Measurements from ENCODE around the gene FUT4. TPM values are rescaled to one million over a fixed set of nuclear protein-coding genes. Genes with fewer than 3 reads are reported as not detected.

The FUT4 gene
- total and polyA plus RNA-seq, 10 of the 15 experiments (the other 5 are each of a cell fraction or from before 2014, with no cell fraction given), result 0.68 to 9.1 (median 2.3) TPM

- TF ChIP-seq SMARCA5 (IDR thresholded peaks at IDR 0.05), result no peak; the same call in none of the 2 replicates
- TF ChIP-seq LARP7 (IDR thresholded peaks at IDR 0.05), result peak; percentile 96
- TF ChIP-seq ELK1 (IDR thresholded peaks at IDR 0.05; ENCODE audit: low read depth, low read length), result 0 out of 2 replicates have a peak, but pooled peaks have one; percentile 31
- TF ChIP-seq PKNOX1 (IDR thresholded peaks at IDR 0.05), result no peak
- no peak for TF ChIP-seq ZNF274 (IDR thresholded peaks at IDR 0.05; ENCODE audit: insufficient read depth, insufficient read length)
- no peak for TF ChIP-seq SUZ12 (IDR thresholded peaks at IDR 0.05; ENCODE audit: unreplicated experiment)
- TF ChIP-seq ZNF687 (IDR thresholded peaks at IDR 0.05), result peak; percentile 40
- TF ChIP-seq TARDBP (IDR thresholded peaks at IDR 0.05; ENCODE audit: borderline replicate concordance), result no peak
- TF ChIP-seq BHLHE40 (IDR thresholded peaks at IDR 0.05; ENCODE audit: borderline replicate concordance in 1 of 2, low read depth in 2 of 2, low read length in 1 of 2), result peak; percentile 92 to 97
- no peak for TF ChIP-seq SIX5 (IDR thresholded peaks at IDR 0.05; ENCODE audit: low read depth, low read length, severe bottlenecking)
- TF ChIP-seq ASH2L (IDR thresholded peaks at IDR 0.05; ENCODE audit: borderline replicate concordance, low read depth), result no peak
- TF ChIP-seq, protein P1, sequence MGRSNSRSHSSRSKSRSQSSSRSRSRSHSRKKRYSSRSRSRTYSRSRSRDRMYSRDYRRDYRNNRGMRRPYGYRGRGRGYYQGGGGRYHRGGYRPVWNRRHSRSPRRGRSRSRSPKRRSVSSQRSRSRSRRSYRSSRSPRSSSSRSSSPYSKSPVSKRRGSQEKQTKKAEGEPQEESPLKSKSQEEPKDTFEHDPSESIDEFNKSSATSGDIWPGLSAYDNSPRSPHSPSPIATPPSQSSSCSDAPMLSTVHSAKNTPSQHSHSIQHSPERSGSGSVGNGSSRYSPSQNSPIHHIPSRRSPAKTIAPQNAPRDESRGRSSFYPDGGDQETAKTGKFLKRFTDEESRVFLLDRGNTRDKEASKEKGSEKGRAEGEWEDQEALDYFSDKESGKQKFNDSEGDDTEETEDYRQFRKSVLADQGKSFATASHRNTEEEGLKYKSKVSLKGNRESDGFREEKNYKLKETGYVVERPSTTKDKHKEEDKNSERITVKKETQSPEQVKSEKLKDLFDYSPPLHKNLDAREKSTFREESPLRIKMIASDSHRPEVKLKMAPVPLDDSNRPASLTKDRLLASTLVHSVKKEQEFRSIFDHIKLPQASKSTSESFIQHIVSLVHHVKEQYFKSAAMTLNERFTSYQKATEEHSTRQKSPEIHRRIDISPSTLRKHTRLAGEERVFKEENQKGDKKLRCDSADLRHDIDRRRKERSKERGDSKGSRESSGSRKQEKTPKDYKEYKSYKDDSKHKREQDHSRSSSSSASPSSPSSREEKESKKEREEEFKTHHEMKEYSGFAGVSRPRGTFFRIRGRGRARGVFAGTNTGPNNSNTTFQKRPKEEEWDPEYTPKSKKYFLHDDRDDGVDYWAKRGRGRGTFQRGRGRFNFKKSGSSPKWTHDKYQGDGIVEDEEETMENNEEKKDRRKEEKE (IDR thresholded peaks at IDR 0.05), result peak; percentile 35; the same call in 1 of the 2 replicates
- no peak; the same call in 1 of the 2 replicates for TF ChIP-seq GATAD2B (conservative IDR thresholded peaks at IDR 0.05; ENCODE audit: low read depth)
- peak; percentile 62 for TF ChIP-seq MYC (IDR thresholded peaks at IDR 0.05; ENCODE audit: insufficient read depth, insufficient read length, insufficient replicate concordance, low read length, severe bottlenecking)
- TF ChIP-seq SREBF2 (IDR thresholded peaks at IDR 0.05; ENCODE audit: low read length), result no peak
- no peak for TF ChIP-seq RAD51 (IDR thresholded peaks at IDR 0.05)
- TF ChIP-seq ZNF217 (IDR thresholded peaks at IDR 0.05), result peak; percentile 75; the same call in 1 of the 2 replicates
Observed at GRCh38 chr11:94543695-94544645, at the start of gene FUT4 (continued).
